ENCODE results near the gene SLC30A1. TPM values are rescaled to one million over a fixed set of nuclear protein-coding genes. Genes with fewer than 3 reads are reported as not detected.

Gene SLC30A1
- total and polyA plus RNA-seq, 2 of the 8 experiments (the other 6 are each of a cell fraction or from before 2014, with no cell fraction given) = 4.5 to 14.0 TPM

GRCh38 chr1:211527006-211527405, 52.0 kb downstream of the SLC30A1 start (continued):
- TF ChIP-seq CHD7 (IDR thresholded peaks at IDR 0.05; ENCODE audit: insufficient replicate concordance, low read length) (no peak), SAP30 (IDR thresholded peaks at IDR 0.05; ENCODE audit: insufficient read depth, insufficient replicate concordance, low read length) (no peak), JUND (IDR thresholded peaks at IDR 0.05; ENCODE audit: low read length) (no peak), CBX8 (IDR thresholded peaks at IDR 0.05; ENCODE audit: borderline replicate concordance, low read depth, low read length) (no peak), BACH1 (IDR thresholded peaks at IDR 0.05; ENCODE audit: low read length) (no peak), SP2 (IDR thresholded peaks at IDR 0.05; ENCODE audit: low read length) (no peak)
